GM23338 (cell line): ENCODE measurements around the gene CCDC40. TPM values are rescaled to one million over a fixed set of nuclear protein-coding genes. Genes with fewer than 3 reads are reported as not detected.

Experiments
- ATAC-seq: fragments of 200-7000 bp; cut with Tn5 transposase; 3 replicates; pipeline ENCODE4 v1.9.1; 2020
- DNase-seq: peaks from one replicate; pipeline ENCODE4 v3.0.0-alpha.2; 2015; ENCODE audit warnings: low spot score
- H2AFZ ChIP-seq: fragments of 200-600 bp; sonication (generic); 2 replicates; pipeline ENCODE4 v1.8.0; 2016; ENCODE audit warnings: antibody characterized with exemption, mild to moderate bottlenecking, moderate library complexity
- H3F3A ChIP-seq: fragments of 200-600 bp; sonication (generic); replicated peaks from 2 replicates; pipeline ENCODE4 v1.8.0; 2017; ENCODE audit warnings: antibody characterized with exemption, mixed run types, low read depth
- H3K27ac ChIP-seq: fragments of 200-600 bp; sonication (generic); 2 replicates; pipeline ENCODE4 v1.6.1; 2016; ENCODE audit warnings: low read depth
- H3K27me3 ChIP-seq: fragments of 200-600 bp; sonication (generic); 2 replicates; pipeline ENCODE4 v1.8.0; 2016; ENCODE audit warnings: mild to moderate bottlenecking, mixed run types, moderate library complexity; ENCODE audit not compliant: insufficient read depth
- H3K36me3 ChIP-seq: fragments of 200-600 bp; sonication (generic); 2 replicates; pipeline ENCODE4 v1.8.0; 2016; ENCODE audit warnings: mild to moderate bottlenecking; ENCODE audit not compliant: insufficient read depth
- H3K4me1 ChIP-seq: fragments of 200-600 bp; sonication (generic); 2 replicates; pipeline ENCODE4 v1.8.0; 2016; ENCODE audit warnings: mild to moderate bottlenecking, moderate library complexity; ENCODE audit not compliant: insufficient read depth
- H3K4me2 ChIP-seq: fragments of 200-600 bp; sonication (generic); 2 replicates; pipeline ENCODE4 v1.7.1; 2017; ENCODE audit warnings: mixed run types
- H3K4me3 ChIP-seq: fragments of 200-600 bp; sonication (generic); 2 replicates; pipeline ENCODE4 v1.6.1; 2016; ENCODE audit warnings: mixed run types
- H3K79me2 ChIP-seq: fragments of 200-600 bp; sonication (generic); replicated peaks from 2 replicates; pipeline ENCODE4 v1.8.0; 2017; ENCODE audit warnings: mild to moderate bottlenecking; ENCODE audit not compliant: insufficient read depth
- H3K9me2 ChIP-seq: fragments of 200-600 bp; sonication (generic); 2 replicates; pipeline ENCODE4 v1.8.0; 2017; ENCODE audit not compliant: insufficient read depth
- H4K20me1 ChIP-seq: fragments of 200-600 bp; sonication (generic); replicated peaks from 2 replicates; pipeline ENCODE4 v1.8.0; 2017; ENCODE audit warnings: mild to moderate bottlenecking; ENCODE audit not compliant: insufficient read depth
- H3K27ac Mint-ChIP-seq: 2 replicates; pipeline ENCODE4 v1.8.0; 2020; ENCODE audit warnings: inconsistent platforms, mild to moderate bottlenecking, moderate library complexity, mixed read lengths
- H3K27me3 Mint-ChIP-seq: 3 replicates; pipeline ENCODE4 v1.8.0; 2022; ENCODE audit warnings: low read depth, mild to moderate bottlenecking, moderate library complexity, mixed read lengths, inconsistent platforms; ENCODE audit not compliant: insufficient read depth, poor library complexity
- H3K36me3 Mint-ChIP-seq: 3 replicates; pipeline ENCODE4 v1.8.0; 2021; ENCODE audit warnings: low read depth, mild to moderate bottlenecking, inconsistent platforms, moderate library complexity, mixed read lengths
- H3K4me1 Mint-ChIP-seq: 3 replicates; pipeline ENCODE4 v1.8.0; 2020; ENCODE audit warnings: mild to moderate bottlenecking, inconsistent platforms, mixed read lengths
- H3K4me3 Mint-ChIP-seq: 3 replicates; pipeline ENCODE4 v1.8.0; 2021; ENCODE audit warnings: moderate library complexity, mild to moderate bottlenecking, inconsistent platforms, mixed read lengths
- H3K9me3 Mint-ChIP-seq: 3 replicates; pipeline ENCODE4 v1.8.0; 2020; ENCODE audit warnings: moderate library complexity, mild to moderate bottlenecking, inconsistent platforms, mixed read lengths
- CREB1 ChIP-seq: fragments of 250-450 bp; sonication (Bioruptor Pico); IDR thresholded peaks from 2 replicates; pipeline ENCODE4 v1.5.0; 2020; ENCODE audit warnings: low read depth, mild to moderate bottlenecking, moderate library complexity
- EZH2 ChIP-seq: fragments of 200-600 bp; sonication (generic); IDR thresholded peaks from one replicate; pipeline ENCODE4 v1.8.0; 2017; ENCODE audit warnings: antibody characterized with exemption, mild to moderate bottlenecking, low read depth; ENCODE audit not compliant: unreplicated experiment
- EZH2phosphoT487 ChIP-seq: fragments of 200-600 bp; sonication (generic); IDR thresholded peaks from one replicate; pipeline ENCODE4 v1.8.1; 2018; ENCODE audit warnings: antibody characterized with exemption; ENCODE audit not compliant: unreplicated experiment
- JUNB ChIP-seq: IDR thresholded peaks from one replicate; pipeline ENCODE4 v1.6.1; 2016; ENCODE audit warnings: antibody characterized with exemption; ENCODE audit not compliant: unreplicated experiment
- POLR2AphosphoS5 ChIP-seq: IDR thresholded peaks from 2 replicates; pipeline ENCODE4 v1.6.1; 2016; ENCODE audit warnings: antibody characterized with exemption, low read depth
- REST ChIP-seq: IDR thresholded peaks from one replicate; pipeline ENCODE4 v1.6.1; 2018; ENCODE audit warnings: antibody characterized with exemption; ENCODE audit not compliant: unreplicated experiment
- STAT1 ChIP-seq: IDR thresholded peaks from one replicate; pipeline ENCODE4 v1.6.1; 2016; ENCODE audit warnings: antibody characterized with exemption; ENCODE audit not compliant: unreplicated experiment
- ZNF462 ChIP-seq: fragments of 250-450 bp; sonication (Bioruptor Pico); IDR thresholded peaks from 2 replicates; pipeline ENCODE4 v1.5.0; 2020; ENCODE audit warnings: mild to moderate bottlenecking, moderate library complexity
- polyA plus RNA-seq: library from polyadenylated mRNA; unstranded; fragments of >200 nt; fragmentation: Nextera tagmentation; extraction: Ambion mirVana; gene quantifications from 2 replicates; pipeline ENCODE4 v1.2.1, GENCODE V29; 2016
- total RNA-seq: library from RNA; depleted of rRNA; stranded (reverse); fragments of >200 nt; shearing (Covaris generic); gene quantifications from 2 replicates; pipeline ENCODE4 v1.2.3, GENCODE V29; 2014

Gene CCDC40
- total and polyA plus RNA-seq, 2 experiments from 2014 or later, result 7.6 to 8.1 TPM

- Histone ChIP-seq H3K36me3 (no peaks in the 10 kb centered on the region), H3K4me1 (peaks cover 8% of the 10 kb centered on the region), H4K20me1 (peaks cover 4% of the 10 kb centered on the region), H3K9me2 (no peaks in the 10 kb centered on the region), H3K4me3 (no peak overlapping the region), H3K79me2 (peaks cover 20% of the 10 kb centered on the region), H2AFZ (no peak overlapping the region), H3K27ac (no peak overlapping the region; the same call in 1 of the 2 replicates), H3F3A (peaks cover 5% of the 10 kb centered on the region; the same call in 1 of the 2 replicates), H3K27me3 (no peaks in the 10 kb centered on the region), H3K4me2 (peak overlapping the region; percentile 85)
- Mint-ChIP-seq H3K27ac (no peak overlapping the region), H3K36me3 (peaks cover 13% of the 10 kb centered on the region), H3K27me3 (peaks cover 11% of the 10 kb centered on the region), H3K9me3 (no peaks in the 10 kb centered on the region), H3K4me3 (no peak overlapping the region; the same call in 2 of the 3 replicates), H3K4me1 (peaks cover 11% of the 10 kb centered on the region)
- no peak for DNase-seq
- no peak for ATAC-seq
- 0 out of 2 replicates have a peak, but pooled peaks have one; percentile 2 for TF ChIP-seq POLR2AphosphoS5
- no peak for TF ChIP-seq JUNB
These were observed 29.4 kb upstream of the CCDC40 start for GRCh38 chr17:80006811-80007752.

- no peaks in the 10 kb centered on the region for H3K9me3 Mint-ChIP-seq
- Histone ChIP-seq H3F3A (peaks cover 5% of the 10 kb centered on the region; the same call in 1 of the 2 replicates), H2AFZ (no peak overlapping the region), H3K4me2 (no peak overlapping the region), H3K4me1 (peaks cover 8% of the 10 kb centered on the region), H3K9me2 (no peaks in the 10 kb centered on the region), H3K79me2 (peaks cover 20% of the 10 kb centered on the region), H3K27ac (no peak overlapping the region), H3K27me3 (no peaks in the 10 kb centered on the region), H3K4me3 (no peak overlapping the region), H3K36me3 (peaks cover 4% of the 10 kb centered on the region; the same call in 1 of the 2 replicates), H4K20me1 (peaks cover 11% of the 10 kb centered on the region)
- H3K27me3 Mint-ChIP-seq, result peaks cover 8% of the 10 kb centered on the region
- H3K4me1 Mint-ChIP-seq, result peaks cover 15% of the 10 kb centered on the region
- H3K36me3 Mint-ChIP-seq, result peaks cover 12% of the 10 kb centered on the region
- ATAC-seq, result no peak
- H3K4me3 Mint-ChIP-seq, result no peak overlapping the region
- no peak for DNase-seq
- H3K27ac Mint-ChIP-seq, result no peak overlapping the region
- TF ChIP-seq STAT1 (no peak), REST (no peak), CREB1 (no peak), EZH2phosphoT487 (no peak), ZNF462 (CRISPR knock-in tag) (no peak), EZH2 (no peak)
These were observed 28.5 kb upstream of the CCDC40 start for GRCh38 chr17:80007939-80008338.
